GM12873 (cell line): ENCODE results near the gene APOA1.

Experiments
- TF ChIP-seq, protein P1 (sequence below): IDR thresholded peaks from 2 replicates; pipeline ENCODE4 v1.5.1; 2012; ENCODE audit warnings: low read depth, mild to moderate bottlenecking, moderate library complexity, low read length, control low read depth; ENCODE audit not compliant: insufficient read depth; ENCODE audit errors: missing control alignments

Gene APOA1

DNA sequence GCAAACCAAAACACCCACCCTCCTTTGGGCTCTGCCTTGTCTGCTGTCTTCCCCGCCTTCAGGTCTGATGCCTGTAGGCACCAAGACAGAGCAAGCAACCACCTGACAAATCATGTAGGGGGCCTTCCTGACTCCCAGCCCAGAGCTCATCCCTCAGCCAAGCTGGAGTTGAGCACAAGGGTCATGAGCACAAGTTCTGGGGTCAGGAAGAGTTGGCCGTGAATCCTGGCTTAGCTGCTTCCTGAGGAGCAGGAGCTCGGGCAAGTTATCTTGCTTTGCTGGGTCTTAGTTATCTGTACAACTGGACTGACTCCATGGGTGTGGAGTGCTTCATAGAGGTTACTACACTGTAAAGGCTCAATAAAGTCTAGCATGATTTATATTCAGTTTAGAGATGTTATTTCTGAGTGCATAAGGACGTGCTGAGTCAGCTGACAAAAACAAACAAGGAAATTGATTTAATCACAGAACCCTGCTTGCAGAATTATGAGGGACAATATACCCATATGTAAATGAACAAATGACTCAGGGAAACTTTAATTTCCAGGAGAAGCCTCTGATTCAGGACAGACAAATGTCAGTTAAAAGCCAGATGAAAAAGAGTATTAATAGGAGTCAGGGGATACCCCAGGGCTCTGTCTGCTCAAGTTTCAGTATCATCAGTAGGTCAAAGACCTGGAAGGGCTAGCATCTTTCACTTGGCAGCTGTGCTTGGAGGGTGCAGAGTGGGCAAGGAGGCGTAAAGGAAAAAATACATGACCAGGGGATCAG is 15.0 kb upstream of the APOA1 start:
- TF ChIP-seq, protein P1, sequence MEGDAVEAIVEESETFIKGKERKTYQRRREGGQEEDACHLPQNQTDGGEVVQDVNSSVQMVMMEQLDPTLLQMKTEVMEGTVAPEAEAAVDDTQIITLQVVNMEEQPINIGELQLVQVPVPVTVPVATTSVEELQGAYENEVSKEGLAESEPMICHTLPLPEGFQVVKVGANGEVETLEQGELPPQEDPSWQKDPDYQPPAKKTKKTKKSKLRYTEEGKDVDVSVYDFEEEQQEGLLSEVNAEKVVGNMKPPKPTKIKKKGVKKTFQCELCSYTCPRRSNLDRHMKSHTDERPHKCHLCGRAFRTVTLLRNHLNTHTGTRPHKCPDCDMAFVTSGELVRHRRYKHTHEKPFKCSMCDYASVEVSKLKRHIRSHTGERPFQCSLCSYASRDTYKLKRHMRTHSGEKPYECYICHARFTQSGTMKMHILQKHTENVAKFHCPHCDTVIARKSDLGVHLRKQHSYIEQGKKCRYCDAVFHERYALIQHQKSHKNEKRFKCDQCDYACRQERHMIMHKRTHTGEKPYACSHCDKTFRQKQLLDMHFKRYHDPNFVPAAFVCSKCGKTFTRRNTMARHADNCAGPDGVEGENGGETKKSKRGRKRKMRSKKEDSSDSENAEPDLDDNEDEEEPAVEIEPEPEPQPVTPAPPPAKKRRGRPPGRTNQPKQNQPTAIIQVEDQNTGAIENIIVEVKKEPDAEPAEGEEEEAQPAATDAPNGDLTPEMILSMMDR = no peak

DNA sequence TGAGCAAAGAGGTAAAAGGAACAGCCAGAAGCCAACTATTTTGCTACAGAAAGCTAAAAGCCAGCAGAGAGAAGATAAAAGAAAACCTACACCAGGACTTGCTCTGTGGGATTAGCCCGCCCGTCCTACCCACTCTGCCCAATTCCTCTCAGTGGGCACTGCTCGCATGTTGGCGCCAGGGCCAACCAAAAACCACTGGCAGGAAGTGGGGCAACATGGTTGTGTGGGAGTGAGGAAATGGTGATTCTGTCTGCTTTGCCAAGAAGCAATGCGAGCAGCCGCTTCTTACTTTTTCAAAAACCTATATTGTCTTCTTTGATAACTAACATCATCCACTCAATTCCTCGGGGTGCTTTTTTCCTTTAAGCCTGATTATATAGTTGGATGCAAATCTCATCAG is 14.2 kb upstream of the APOA1 start:
- TF ChIP-seq, protein P1 = no peak

DNA sequence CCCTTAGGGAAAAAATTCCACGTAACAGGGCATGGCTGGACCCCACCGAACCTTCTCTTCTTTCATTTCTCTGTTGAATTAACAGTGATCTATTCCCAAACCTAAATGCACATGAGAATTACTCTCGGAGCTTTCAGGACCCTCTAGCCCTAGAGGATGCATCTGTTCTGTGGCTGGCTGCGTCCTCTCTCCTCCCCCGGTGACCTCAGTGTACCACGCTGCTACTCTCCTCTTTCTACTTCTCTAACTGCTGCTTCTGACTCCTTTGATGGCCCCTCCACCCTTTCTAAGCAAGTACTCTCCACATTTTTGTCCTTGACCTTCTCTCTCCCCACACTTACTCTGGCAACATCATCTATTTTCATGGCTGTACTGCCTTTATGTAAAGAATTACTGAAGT is 12.1 kb upstream of the APOA1 start:
- TF ChIP-seq, protein P1 = no peak

DNA sequence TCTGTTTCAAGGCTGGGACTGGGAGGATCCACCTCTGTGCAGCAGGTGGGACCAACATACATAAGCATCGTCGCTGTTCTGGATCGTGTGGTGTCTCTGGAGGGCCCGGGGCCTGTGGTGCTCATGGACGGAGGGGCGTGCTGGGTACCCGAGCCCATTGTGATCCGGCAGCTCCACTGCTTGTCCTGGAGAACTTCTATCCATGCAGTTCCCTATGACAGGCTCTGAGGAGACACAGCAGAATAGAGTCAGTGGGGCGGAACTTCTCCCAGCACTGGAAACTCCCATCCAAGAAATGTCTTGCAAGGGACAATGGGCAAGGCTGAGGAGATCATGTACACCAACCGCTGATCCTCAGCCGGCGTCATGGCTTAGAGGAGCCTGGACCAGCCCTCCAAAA is 11.6 kb upstream of the APOA1 start:
- TF ChIP-seq, protein P1 = no peak

DNA sequence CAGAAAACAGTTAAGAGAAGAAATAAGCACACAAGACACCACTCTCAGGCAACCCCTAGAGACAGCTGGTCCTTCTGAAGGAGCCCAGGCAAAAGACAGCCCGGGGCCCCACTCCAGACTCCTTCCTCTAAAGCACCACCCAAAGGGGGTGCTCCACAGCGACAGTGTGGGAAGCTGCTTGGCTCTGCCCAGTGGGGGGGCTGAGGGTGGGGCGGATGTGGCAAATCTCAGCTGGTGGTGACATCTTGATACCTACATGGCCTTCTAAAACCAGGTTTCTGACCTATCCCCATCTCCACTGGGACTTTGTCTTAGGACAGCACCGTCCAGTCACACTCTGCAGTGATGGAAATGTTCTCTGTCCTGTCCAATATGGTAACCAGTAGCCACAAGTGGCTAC is 10.2 kb upstream of the APOA1 start:
- TF ChIP-seq, protein P1 = no peak

DNA sequence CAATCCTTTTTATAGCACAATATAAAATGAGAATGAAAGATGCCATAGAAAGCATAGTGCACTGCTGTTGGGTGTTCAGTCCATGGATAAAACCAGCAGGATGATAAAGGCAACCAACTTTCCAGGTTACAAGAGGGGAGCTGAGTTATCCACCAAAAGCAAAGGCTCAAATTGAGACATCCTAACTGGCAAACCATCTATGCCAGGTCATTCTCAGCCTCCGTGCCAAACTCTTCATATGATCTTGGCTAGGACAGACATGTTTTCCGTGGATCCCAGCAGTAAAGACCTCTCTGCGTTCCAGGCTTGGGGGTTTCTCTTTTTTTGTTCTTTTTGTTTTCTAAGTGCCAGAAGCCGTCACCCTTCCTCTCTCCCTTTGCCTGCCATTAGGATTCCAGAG is 7.3 kb upstream of the APOA1 start:
- TF ChIP-seq, protein P1 = no peak

DNA sequence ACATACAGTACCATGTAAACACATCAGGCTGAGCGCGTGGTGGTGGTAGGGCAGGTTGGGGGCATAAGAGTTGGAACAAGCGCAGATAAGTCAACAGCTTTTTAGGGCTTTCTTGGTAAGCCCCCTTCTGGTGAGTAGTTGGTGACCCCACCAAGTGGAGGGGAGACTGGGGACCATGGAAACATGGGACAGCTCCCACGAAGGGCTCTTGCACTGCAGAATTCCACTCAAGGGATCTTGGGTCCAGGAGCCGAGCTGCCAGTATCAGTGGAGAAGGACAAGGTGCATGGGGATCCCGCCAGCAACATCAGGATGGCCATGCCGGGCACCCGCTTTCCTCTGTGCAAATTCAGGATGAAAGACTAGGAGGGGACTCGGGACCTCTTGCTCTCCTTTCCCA is 6.2 kb upstream of the APOA1 start:
- TF ChIP-seq, protein P1 = no peak

DNA sequence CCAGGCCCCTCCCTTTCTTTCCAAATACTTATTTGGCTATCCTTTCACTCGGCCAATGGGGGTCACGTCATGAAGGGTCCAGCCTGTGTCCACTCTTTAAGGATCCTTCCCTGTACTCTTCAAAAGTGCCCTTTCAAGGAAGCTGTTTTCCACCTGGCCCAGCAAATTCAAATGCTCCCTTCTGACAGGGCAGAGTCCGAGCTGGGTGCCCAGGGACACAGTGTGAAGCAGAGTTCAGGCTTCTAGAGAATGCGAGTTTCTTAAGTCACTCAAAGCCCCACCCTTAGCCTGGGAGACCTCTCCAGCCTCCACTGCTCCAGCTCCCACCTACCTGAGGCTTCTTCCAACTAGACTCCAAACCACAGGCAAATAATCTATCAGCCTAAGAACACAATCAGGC is 5.5 kb upstream of the APOA1 start:
- TF ChIP-seq, protein P1 = no peak
